ENCODE data around the gene SLC12A4. TPM values are rescaled to one million over a fixed set of nuclear protein-coding genes. Genes with fewer than 3 reads are reported as not detected.

SLC12A4 gene
- total RNA-seq, 1 donor: 79.3 TPM

DNA sequence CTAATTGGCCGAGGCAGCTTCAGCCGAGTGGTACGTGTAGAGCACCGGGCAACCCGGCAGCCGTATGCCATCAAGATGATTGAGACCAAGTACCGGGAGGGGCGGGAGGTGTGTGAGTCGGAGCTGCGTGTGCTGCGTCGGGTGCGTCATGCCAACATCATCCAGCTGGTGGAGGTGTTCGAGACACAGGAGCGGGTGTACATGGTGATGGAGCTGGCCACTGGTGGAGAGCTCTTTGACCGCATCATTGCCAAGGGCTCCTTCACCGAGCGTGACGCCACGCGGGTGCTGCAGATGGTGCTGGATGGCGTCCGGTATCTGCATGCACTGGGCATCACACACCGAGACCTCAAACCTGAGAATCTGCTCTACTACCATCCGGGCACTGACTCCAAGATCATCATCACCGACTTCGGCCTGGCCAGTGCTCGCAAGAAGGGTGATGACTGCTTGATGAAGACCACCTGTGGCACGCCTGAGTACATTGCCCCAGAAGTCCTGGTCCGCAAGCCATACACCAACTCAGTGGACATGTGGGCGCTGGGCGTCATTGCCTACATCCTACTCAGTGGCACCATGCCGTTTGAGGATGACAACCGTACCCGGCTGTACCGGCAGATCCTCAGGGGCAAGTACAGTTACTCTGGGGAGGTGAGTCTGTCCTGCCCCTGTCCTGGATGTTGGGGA, 59.2 kb downstream of the SLC12A4 start:
- Histone ChIP-seq H3K79me2 (ENCODE audit: insufficient read depth, low read length) (peaks cover 24% of the 10 kb centered on the region), H3K27me3 (ENCODE audit: insufficient read depth, low read length) (no peaks in the 10 kb centered on the region), H3K36me3 (ENCODE audit: insufficient read depth, low read length) (peaks cover 18% of the 10 kb centered on the region), H3K4me3 (ENCODE audit: insufficient read depth, low read length) (no peak overlapping the region), H3K4me1 (ENCODE audit: insufficient read depth, low read length) (no peaks in the 10 kb centered on the region), H2AFZ (ENCODE audit: low read length) (no peak overlapping the region), H3K9me3 (ENCODE audit: low read depth, low read length) (no peaks in the 10 kb centered on the region), H3K4me2 (ENCODE audit: insufficient read depth, low read length) (no peak overlapping the region), H3K27ac (ENCODE audit: low read depth, low read length) (no peak overlapping the region), H4K20me1 (ENCODE audit: insufficient read depth, low read length) (peaks cover 12% of the 10 kb centered on the region)
- TF ChIP-seq, protein P1, sequence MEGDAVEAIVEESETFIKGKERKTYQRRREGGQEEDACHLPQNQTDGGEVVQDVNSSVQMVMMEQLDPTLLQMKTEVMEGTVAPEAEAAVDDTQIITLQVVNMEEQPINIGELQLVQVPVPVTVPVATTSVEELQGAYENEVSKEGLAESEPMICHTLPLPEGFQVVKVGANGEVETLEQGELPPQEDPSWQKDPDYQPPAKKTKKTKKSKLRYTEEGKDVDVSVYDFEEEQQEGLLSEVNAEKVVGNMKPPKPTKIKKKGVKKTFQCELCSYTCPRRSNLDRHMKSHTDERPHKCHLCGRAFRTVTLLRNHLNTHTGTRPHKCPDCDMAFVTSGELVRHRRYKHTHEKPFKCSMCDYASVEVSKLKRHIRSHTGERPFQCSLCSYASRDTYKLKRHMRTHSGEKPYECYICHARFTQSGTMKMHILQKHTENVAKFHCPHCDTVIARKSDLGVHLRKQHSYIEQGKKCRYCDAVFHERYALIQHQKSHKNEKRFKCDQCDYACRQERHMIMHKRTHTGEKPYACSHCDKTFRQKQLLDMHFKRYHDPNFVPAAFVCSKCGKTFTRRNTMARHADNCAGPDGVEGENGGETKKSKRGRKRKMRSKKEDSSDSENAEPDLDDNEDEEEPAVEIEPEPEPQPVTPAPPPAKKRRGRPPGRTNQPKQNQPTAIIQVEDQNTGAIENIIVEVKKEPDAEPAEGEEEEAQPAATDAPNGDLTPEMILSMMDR (IDR thresholded peaks at IDR 0.05; ENCODE audit: extremely low read depth, low read depth, low read length): no peak
- DNase-seq (ENCODE audit: insufficient read length, low spot score, missing footprints): peak; percentile 62

DNA sequence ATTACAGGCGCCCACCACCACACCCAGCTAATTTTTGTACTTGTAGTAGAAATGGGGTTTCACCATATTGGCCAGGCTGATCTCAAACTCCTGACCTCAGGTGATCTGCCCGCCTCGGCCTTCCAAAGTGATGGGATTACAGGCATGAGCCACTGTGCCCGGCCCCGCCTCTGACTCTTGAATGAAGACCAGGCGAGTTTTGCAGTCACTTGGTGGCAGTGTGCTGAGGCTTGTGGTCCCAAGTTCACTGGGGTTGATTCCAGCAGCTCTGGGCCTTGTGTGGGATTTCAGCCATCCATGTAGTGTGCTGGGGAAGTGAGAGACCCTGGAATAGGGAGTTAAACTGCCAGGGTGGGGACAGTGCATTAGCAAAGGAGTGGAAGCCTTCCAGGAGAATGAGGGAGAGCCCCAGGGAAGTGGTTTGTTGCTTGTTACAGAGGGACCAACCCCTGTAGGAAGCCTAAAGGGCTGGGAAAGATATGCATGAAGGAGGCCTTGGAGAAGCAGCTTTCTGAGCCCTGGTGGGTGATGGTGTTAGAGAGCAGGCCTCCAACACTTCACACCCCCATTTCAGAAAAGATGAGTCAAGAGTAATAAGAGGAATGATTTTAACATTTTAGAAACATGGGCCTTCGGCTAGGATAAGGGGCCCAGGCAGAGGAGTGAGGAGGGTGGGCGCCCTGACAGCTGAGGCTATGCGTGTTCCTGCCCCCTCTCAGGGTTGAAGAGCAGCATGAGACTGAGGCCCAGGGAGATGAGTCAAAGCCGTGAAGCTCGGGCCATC, 60.8 kb downstream of the SLC12A4 start:
- H4K20me1 ChIP-seq (ENCODE audit: insufficient read depth, low read length): peaks cover 15% of the 10 kb centered on the region
- no peaks in the 10 kb centered on the region for H3K27me3 ChIP-seq (ENCODE audit: insufficient read depth, low read length)
- no peak overlapping the region for H3K27ac ChIP-seq (ENCODE audit: low read depth, low read length)
- H3K9me3 ChIP-seq (ENCODE audit: low read depth, low read length): no peaks in the 10 kb centered on the region
- TF ChIP-seq, protein P1 (IDR thresholded peaks at IDR 0.05; ENCODE audit: extremely low read depth, low read depth, low read length): no peak
- no peak overlapping the region for H3K4me3 ChIP-seq (ENCODE audit: insufficient read depth, low read length)
- peaks cover 18% of the 10 kb centered on the region for H3K36me3 ChIP-seq (ENCODE audit: insufficient read depth, low read length)
- no peak overlapping the region for H2AFZ ChIP-seq (ENCODE audit: low read length)
- H3K4me1 ChIP-seq (ENCODE audit: insufficient read depth, low read length): no peaks in the 10 kb centered on the region
- H3K79me2 ChIP-seq (ENCODE audit: insufficient read depth, low read length): peaks cover 34% of the 10 kb centered on the region
- peak; percentile 58 for DNase-seq (ENCODE audit: insufficient read length, low spot score, missing footprints)
- no peak overlapping the region for H3K4me2 ChIP-seq (ENCODE audit: insufficient read depth, low read length)

DNA sequence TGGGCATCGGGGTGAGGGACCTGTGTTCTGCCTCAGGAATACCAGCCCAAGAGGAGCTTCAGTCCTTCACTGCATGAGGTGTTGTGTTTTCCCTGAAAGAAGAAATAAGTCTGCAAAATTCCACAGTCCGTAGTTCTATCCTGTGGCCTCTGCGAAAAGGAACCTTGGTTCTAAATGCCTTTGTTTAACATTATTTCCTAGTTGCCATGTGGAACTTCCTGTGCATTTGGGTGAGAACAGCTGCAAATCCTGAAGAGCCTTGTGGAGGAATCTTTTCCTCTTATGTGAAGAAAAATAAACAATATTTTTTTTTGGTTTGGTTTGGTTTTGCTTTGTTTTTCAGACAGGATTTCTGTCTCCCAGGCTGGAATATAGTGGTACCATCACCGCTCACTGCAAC, 65.6 kb downstream of the SLC12A4 start:
- Histone ChIP-seq H3K4me2 (ENCODE audit: insufficient read depth, low read length) (no peak overlapping the region), H3K79me2 (ENCODE audit: insufficient read depth, low read length) (peaks cover 55% of the 10 kb centered on the region), H3K9me3 (ENCODE audit: low read depth, low read length) (no peaks in the 10 kb centered on the region), H3K27me3 (ENCODE audit: insufficient read depth, low read length) (no peaks in the 10 kb centered on the region), H3K27ac (ENCODE audit: low read depth, low read length) (no peak overlapping the region), H3K4me1 (ENCODE audit: insufficient read depth, low read length) (no peaks in the 10 kb centered on the region), H3K36me3 (ENCODE audit: insufficient read depth, low read length) (no peaks in the 10 kb centered on the region), H3K4me3 (ENCODE audit: insufficient read depth, low read length) (no peak overlapping the region), H2AFZ (ENCODE audit: low read length) (no peak overlapping the region), H4K20me1 (ENCODE audit: insufficient read depth, low read length) (peaks cover 20% of the 10 kb centered on the region)
- peak; percentile 39 for DNase-seq (ENCODE audit: insufficient read length, low spot score, missing footprints)
- TF ChIP-seq, protein P1 (IDR thresholded peaks at IDR 0.05; ENCODE audit: extremely low read depth, low read depth, low read length): no peak

DNA sequence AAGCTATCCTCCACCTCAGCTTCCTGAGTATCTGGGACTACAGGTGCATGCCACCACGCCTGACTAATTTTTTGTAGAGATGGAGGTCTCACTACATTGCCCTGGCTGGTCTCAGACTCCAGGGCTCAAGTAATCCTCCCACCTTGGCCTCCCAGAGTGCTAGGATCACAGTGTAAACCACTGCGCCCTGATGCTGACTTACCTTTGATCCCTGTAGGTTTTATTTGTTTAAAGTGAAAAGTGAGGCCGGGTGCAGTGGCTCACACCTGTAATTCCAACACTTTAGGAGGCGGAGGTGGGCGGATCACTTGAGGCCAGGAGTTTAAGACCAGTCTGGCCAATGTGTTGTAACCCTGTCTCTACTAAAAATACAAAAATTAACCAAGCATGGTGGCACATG, 66.7 kb downstream of the SLC12A4 start:
- Histone ChIP-seq H3K79me2 (ENCODE audit: insufficient read depth, low read length) (peaks cover 65% of the 10 kb centered on the region), H3K27ac (ENCODE audit: low read depth, low read length) (no peak overlapping the region), H3K4me2 (ENCODE audit: insufficient read depth, low read length) (no peak overlapping the region), H3K4me1 (ENCODE audit: insufficient read depth, low read length) (peaks cover 7% of the 10 kb centered on the region), H4K20me1 (ENCODE audit: insufficient read depth, low read length) (peaks cover 26% of the 10 kb centered on the region), H3K4me3 (ENCODE audit: insufficient read depth, low read length) (no peak overlapping the region), H2AFZ (ENCODE audit: low read length) (no peak overlapping the region), H3K36me3 (ENCODE audit: insufficient read depth, low read length) (no peaks in the 10 kb centered on the region), H3K27me3 (ENCODE audit: insufficient read depth, low read length) (no peaks in the 10 kb centered on the region), H3K9me3 (ENCODE audit: low read depth, low read length) (no peaks in the 10 kb centered on the region)
- TF ChIP-seq, protein P1 (IDR thresholded peaks at IDR 0.05; ENCODE audit: extremely low read depth, low read depth, low read length): no peak
- no peak for DNase-seq (ENCODE audit: insufficient read length, low spot score, missing footprints)

All from osteoblast (primary cell).